Stimulated activated CD4-positive, alpha-beta T cell treated with anti-CD3 and anti-CD28 coated beads, Interleukin-12 subunit alpha, Interleukin-12 subunit beta, amount 100 ng/mL, for 48 hours (primary cell): ENCODE measurements around the gene FAM156A.
"Not testable (repeated sequence)": the region's sequence is repeated elsewhere in the genome, so short reads cannot be mapped to it uniquely, and the experiment has no call there.

ENCODE experiments used
- DNase-seq, 3 donors: peaks; one replicate each; pipeline ENCODE4 v3.0.0-alpha.2; 2020; ENCODE audit warnings: low read depth in 2 of 3, low spot score in 1 of 3

Gene FAM156A, protein sequence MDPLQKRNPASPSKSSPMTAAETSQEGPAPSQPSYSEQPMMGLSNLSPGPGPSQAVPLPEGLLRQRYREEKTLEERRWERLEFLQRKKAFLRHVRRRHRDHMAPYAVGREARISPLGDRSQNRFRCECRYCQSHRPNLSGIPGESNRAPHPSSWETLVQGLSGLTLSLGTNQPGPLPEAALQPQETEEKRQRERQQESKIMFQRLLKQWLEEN

GRCh38 chrX:52958113-52958959 lies at the start of gene FAM156A:
Gene FAM156A (minus strand): TSS chrX:52958518. CDS start chrX:52948588, 9,930 bp downstream.
- not testable (repeated sequence) for DNase-seq

- DNase-seq, result no peak
These were observed 47.0 kb upstream of the FAM156A start for GRCh38 chrX:53005327-53005726.

- DNase-seq, result no peak
These were observed 46.5 kb upstream of the FAM156A start for GRCh38 chrX:53004811-53005210.

DNA sequence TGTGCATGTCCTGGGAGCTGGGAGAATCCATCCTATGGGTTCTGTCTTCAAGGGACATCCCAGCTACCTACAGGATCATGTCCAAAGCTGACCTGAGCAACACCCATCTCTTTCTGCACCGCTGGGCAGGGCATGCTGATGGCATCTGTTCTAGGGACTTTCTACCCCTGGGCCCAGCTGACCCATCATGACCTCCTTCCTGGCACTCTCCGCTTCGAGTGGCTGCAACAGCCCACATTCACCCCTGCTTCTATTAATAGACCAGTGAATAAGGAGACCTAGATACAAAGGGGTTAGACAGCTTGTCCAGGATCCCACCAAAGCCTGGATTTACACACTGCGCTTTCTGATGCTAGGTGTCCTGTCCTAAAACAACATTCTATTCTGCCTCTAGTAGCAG lies 45.7 kb upstream of the FAM156A start:
- no peak for DNase-seq

GRCh38 chrX:53003111-53003510 lies 44.8 kb upstream of the FAM156A start:
- no peak for DNase-seq

DNA sequence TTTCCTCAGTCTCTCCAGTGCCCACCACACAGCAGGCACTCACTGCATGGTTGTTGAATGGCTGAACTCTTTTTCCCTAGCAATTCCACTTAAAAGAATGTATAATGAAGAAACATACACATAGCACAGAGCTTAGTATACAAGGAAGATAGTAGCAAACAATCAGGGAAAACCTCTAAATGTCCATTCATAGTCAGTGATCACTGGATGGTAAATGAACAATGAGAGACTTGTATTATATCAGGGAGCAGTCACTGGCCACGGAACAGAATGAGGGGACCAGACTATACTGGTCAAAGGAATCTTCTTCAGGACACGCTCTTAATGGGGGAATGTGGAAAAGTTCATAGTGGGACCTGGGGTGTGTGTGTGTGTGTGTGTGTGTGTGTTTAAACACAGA lies 43.6 kb upstream of the FAM156A start:
- no peak for DNase-seq

- DNase-seq, result no peak
These were observed 42.3 kb upstream of the FAM156A start for GRCh38 chrX:53000447-53001135.

- no peak for DNase-seq
These were observed 37.6 kb upstream of the FAM156A start for GRCh38 chrX:52995987-52996331.

GRCh38 chrX:52995135-52995986 lies 37.0 kb upstream of the FAM156A start:
- peak; percentile 74 to 87 (median 84) for DNase-seq

GRCh38 chrX:52990848-52991247 lies 32.5 kb upstream of the FAM156A start:
- no peak for DNase-seq

- DNase-seq, result peak; percentile 31 to 67 (median 44)
These were observed 31.8 kb upstream of the FAM156A start for GRCh38 chrX:52990011-52990631.

GRCh38 chrX:52988985-52989917 lies 30.9 kb upstream of the FAM156A start:
- DNase-seq, result no peak

DNA sequence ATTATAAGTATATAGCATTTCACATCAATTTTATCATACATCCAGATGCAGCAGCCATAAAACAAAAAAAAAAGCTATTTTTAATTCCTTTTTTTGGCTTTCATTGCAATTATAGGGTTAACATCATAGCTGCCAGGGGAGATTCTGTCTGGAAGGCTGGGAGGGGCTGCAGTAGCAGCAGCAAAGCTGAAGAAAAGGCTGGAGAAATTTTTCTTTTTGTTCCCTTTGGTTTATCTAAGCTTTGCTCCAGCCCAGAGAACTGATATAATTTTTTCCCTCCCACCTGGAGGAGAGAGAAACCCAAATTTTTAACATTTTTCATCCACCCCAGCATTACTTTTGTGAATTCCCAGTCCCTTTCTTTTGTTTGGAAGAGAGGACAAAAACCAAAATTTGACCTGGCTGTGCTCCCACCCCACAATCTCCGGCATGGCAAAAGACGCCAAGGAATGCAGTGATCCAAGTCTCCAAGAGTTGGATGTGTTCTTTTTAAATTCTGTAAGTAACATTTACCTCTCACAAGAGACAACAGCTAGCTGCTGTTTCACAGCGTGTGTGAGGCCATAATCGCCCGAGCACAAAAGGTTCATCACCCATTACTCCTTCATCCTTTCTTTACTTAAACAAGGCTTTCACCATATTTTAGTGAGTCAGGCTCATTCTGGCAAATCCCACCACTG lies 25.1 kb upstream of the FAM156A start:
- no peak for DNase-seq

DNA sequence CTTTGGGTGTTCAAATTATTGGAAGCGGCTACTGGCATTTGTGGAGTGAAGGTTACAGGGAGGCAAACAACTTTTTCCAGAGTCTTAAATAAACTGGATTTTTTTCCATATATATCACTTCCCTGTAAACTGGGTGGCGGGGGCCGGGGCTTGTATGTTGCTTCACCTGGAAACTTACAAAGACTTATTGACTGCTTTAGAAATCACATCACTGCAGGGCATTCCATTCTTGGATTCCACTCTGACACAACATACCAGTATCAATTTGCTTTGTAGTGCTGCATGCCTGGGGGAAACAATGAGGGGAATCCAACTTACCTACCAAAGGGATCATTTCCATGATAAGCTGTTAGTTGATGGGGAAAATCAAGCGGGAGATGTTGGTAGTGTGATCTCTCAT lies 21.7 kb upstream of the FAM156A start:
- DNase-seq, result no peak

- no peak for DNase-seq
These were observed 21.2 kb upstream of the FAM156A start for GRCh38 chrX:52979568-52979967.

- no peak for DNase-seq
These were observed 19.6 kb upstream of the FAM156A start for GRCh38 chrX:52977953-52978352.

DNA sequence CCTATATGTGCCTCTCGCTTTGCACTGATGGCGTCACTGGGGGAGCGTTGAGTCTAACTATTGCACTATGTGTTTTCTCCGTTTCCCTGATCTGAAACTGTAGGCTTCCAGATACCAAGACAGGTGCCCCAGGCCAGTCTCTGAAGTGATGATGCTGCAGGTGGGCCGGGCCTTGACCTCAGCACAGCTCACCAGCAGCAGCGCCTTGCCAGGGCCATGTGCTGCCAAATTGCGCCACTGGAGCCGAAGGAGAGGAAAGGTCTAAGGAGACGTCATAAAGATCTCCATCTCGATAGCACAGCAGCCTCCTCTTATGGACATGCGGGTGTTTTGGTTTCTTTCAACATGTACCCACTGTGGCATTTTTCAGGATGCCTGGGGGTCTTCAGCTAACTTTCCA lies 17.3 kb upstream of the FAM156A start:
- DNase-seq, result not testable (repeated sequence)

DNA sequence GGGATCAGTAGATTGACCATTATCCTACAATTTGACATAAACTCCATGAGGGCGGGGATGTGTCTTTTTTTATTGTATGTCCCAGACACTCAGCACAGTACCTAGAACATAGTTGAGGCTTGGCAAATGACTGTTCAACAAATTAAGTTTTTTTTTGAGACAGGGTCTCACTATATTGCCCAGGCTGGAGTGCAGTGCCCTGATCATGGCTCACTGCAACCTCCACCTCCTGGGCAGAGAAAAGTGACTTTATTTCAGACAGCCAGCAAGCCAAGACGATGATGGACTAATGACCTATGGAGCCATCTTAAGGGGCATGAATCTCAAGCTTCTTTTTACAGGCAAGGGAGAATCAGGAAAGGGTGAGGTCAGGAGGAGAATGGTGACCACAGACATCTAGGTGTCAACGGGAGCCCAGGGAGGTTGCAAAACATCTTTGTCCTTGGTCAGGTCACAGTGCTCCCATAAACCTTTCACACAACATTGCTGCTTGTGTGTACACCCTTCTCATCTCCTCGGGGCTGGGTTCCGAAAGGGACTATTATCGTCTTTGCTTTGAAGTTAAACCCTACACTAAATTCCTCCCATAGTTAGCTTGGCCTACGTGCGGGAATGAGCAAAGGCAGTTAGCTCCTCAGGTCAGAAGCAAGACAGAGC lies 16.1 kb upstream of the FAM156A start:
- DNase-seq, result not testable (repeated sequence)
